Measurements from ENCODE around the gene USP46.

The USP46 gene

GRCh38 chr4:52621567-52621966, 37.5 kb downstream of the USP46 start:
- H3K4me3 ChIP-seq (ENCODE audit: extremely low read depth, insufficient read depth, low read length, poor library complexity, severe bottlenecking) = no peak overlapping the region
- no peaks in the 10 kb centered on the region for H3K9me3 ChIP-seq (ENCODE audit: control insufficient read depth, low read length)
- 92 to 95% methylated on average over 2 of the region's 2 CpGs for WGBS, 2 experiments (ENCODE audit: insufficient coverage in 2 of 2)
- H3K36me3 ChIP-seq (ENCODE audit: control insufficient read depth, insufficient read depth, low read length) = peaks cover 38% of the 10 kb centered on the region
- H3K27ac ChIP-seq (ENCODE audit: low read depth, low read length, severe bottlenecking) = no peak overlapping the region
- no peaks in the 10 kb centered on the region for H3K4me1 ChIP-seq (ENCODE audit: control insufficient read depth, insufficient read depth, low read length, poor library complexity, severe bottlenecking)

GRCh38 chr4:52619591-52619931, 39.5 kb downstream of the USP46 start:
- Histone ChIP-seq H3K4me1 (ENCODE audit: control insufficient read depth, insufficient read depth, low read length, poor library complexity, severe bottlenecking) (no peaks in the 10 kb centered on the region), H3K4me3 (ENCODE audit: extremely low read depth, insufficient read depth, low read length, poor library complexity, severe bottlenecking) (no peak overlapping the region), H3K27ac (ENCODE audit: low read depth, low read length, severe bottlenecking) (no peak overlapping the region), H3K9me3 (ENCODE audit: control insufficient read depth, low read length) (no peaks in the 10 kb centered on the region), H3K36me3 (ENCODE audit: control insufficient read depth, insufficient read depth, low read length) (peaks cover 18% of the 10 kb centered on the region)
- WGBS, 2 experiments (ENCODE audit: insufficient coverage in 2 of 2) = 87 to 95% methylated on average over 2 of the region's 2 CpGs

- Histone ChIP-seq H3K27ac (ENCODE audit: low read depth, low read length, severe bottlenecking) (no peak overlapping the region), H3K4me3 (ENCODE audit: extremely low read depth, insufficient read depth, low read length, poor library complexity, severe bottlenecking) (no peak overlapping the region), H3K9me3 (ENCODE audit: control insufficient read depth, low read length) (no peaks in the 10 kb centered on the region), H3K4me1 (ENCODE audit: control insufficient read depth, insufficient read depth, low read length, poor library complexity, severe bottlenecking) (no peaks in the 10 kb centered on the region), H3K36me3 (ENCODE audit: control insufficient read depth, insufficient read depth, low read length) (peaks cover 13% of the 10 kb centered on the region)
- WGBS, 2 experiments (ENCODE audit: insufficient coverage in 2 of 2) = 71% methylated on average over 1 of the region's 3 CpGs; no CpG with 5 or more reads in 1 of the 2 experiments
These were observed 40.1 kb downstream of the USP46 start for GRCh38 chr4:52618795-52619590.

GRCh38 chr4:52617336-52618020, 41.6 kb downstream of the USP46 start:
- WGBS, 2 experiments (ENCODE audit: insufficient coverage in 2 of 2) = 92 to 93% methylated on average over 2 of the region's 3 CpGs
- Histone ChIP-seq H3K4me1 (ENCODE audit: control insufficient read depth, insufficient read depth, low read length, poor library complexity, severe bottlenecking) (no peaks in the 10 kb centered on the region), H3K4me3 (ENCODE audit: extremely low read depth, insufficient read depth, low read length, poor library complexity, severe bottlenecking) (no peak overlapping the region), H3K36me3 (ENCODE audit: control insufficient read depth, insufficient read depth, low read length) (peaks cover 6% of the 10 kb centered on the region), H3K9me3 (ENCODE audit: control insufficient read depth, low read length) (no peaks in the 10 kb centered on the region), H3K27ac (ENCODE audit: low read depth, low read length, severe bottlenecking) (no peak overlapping the region)

GRCh38 chr4:52614241-52614640, 44.9 kb downstream of the USP46 start:
- Histone ChIP-seq H3K9me3 (ENCODE audit: control insufficient read depth, low read length) (no peaks in the 10 kb centered on the region), H3K36me3 (ENCODE audit: control insufficient read depth, insufficient read depth, low read length) (peaks cover 20% of the 10 kb centered on the region), H3K27ac (ENCODE audit: low read depth, low read length, severe bottlenecking) (no peak overlapping the region), H3K4me1 (ENCODE audit: control insufficient read depth, insufficient read depth, low read length, poor library complexity, severe bottlenecking) (no peaks in the 10 kb centered on the region), H3K4me3 (ENCODE audit: extremely low read depth, insufficient read depth, low read length, poor library complexity, severe bottlenecking) (no peak overlapping the region)
- no CpG with 5 or more reads among the region's 1 CpG for WGBS, 2 experiments (ENCODE audit: insufficient coverage in 2 of 2)

- H3K9me3 ChIP-seq (ENCODE audit: control insufficient read depth, low read length) = no peaks in the 10 kb centered on the region
- no peak overlapping the region for H3K27ac ChIP-seq (ENCODE audit: low read depth, low read length, severe bottlenecking)
- 80% methylated on average over 1 of the region's 1 CpG; no CpG with 5 or more reads in 1 of the 2 experiments for WGBS, 2 experiments (ENCODE audit: insufficient coverage in 2 of 2)
- peaks cover 35% of the 10 kb centered on the region for H3K36me3 ChIP-seq (ENCODE audit: control insufficient read depth, insufficient read depth, low read length)
- no peaks in the 10 kb centered on the region for H3K4me1 ChIP-seq (ENCODE audit: control insufficient read depth, insufficient read depth, low read length, poor library complexity, severe bottlenecking)
- H3K4me3 ChIP-seq (ENCODE audit: extremely low read depth, insufficient read depth, low read length, poor library complexity, severe bottlenecking) = no peak overlapping the region
These were observed 46.8 kb downstream of the USP46 start for GRCh38 chr4:52612341-52612740.

GRCh38 chr4:52611030-52611555, 48.0 kb downstream of the USP46 start:
- Histone ChIP-seq H3K9me3 (ENCODE audit: control insufficient read depth, low read length) (no peaks in the 10 kb centered on the region), H3K4me3 (ENCODE audit: extremely low read depth, insufficient read depth, low read length, poor library complexity, severe bottlenecking) (no peak overlapping the region), H3K27ac (ENCODE audit: low read depth, low read length, severe bottlenecking) (no peak overlapping the region), H3K4me1 (ENCODE audit: control insufficient read depth, insufficient read depth, low read length, poor library complexity, severe bottlenecking) (no peaks in the 10 kb centered on the region), H3K36me3 (ENCODE audit: control insufficient read depth, insufficient read depth, low read length) (peaks cover 45% of the 10 kb centered on the region)
- WGBS, 2 experiments (ENCODE audit: insufficient coverage in 2 of 2) = 95 to 100% methylated on average over 2 to 6 of the region's 6 CpGs

GRCh38 chr4:52606726-52607125, 52.4 kb downstream of the USP46 start:
- Histone ChIP-seq H3K36me3 (ENCODE audit: control insufficient read depth, insufficient read depth, low read length) (peaks cover 65% of the 10 kb centered on the region), H3K27ac (ENCODE audit: low read depth, low read length, severe bottlenecking) (no peak overlapping the region), H3K4me1 (ENCODE audit: control insufficient read depth, insufficient read depth, low read length, poor library complexity, severe bottlenecking) (no peaks in the 10 kb centered on the region), H3K4me3 (ENCODE audit: extremely low read depth, insufficient read depth, low read length, poor library complexity, severe bottlenecking) (no peak overlapping the region), H3K9me3 (ENCODE audit: control insufficient read depth, low read length) (no peaks in the 10 kb centered on the region)
- WGBS, 2 experiments (ENCODE audit: insufficient coverage in 2 of 2) = 100% methylated on average over 1 of the region's 2 CpGs; no CpG with 5 or more reads in 1 of the 2 experiments

GRCh38 chr4:52606040-52606439, 53.1 kb downstream of the USP46 start:
- Histone ChIP-seq H3K4me3 (ENCODE audit: extremely low read depth, insufficient read depth, low read length, poor library complexity, severe bottlenecking) (no peak overlapping the region), H3K9me3 (ENCODE audit: control insufficient read depth, low read length) (no peaks in the 10 kb centered on the region), H3K27ac (ENCODE audit: low read depth, low read length, severe bottlenecking) (no peak overlapping the region), H3K36me3 (ENCODE audit: control insufficient read depth, insufficient read depth, low read length) (peaks cover 69% of the 10 kb centered on the region), H3K4me1 (ENCODE audit: control insufficient read depth, insufficient read depth, low read length, poor library complexity, severe bottlenecking) (no peaks in the 10 kb centered on the region)
- 83% methylated on average over 2 of the region's 2 CpGs; no CpG with 5 or more reads in 1 of the 2 experiments for WGBS, 2 experiments (ENCODE audit: insufficient coverage in 2 of 2)

- peaks cover 68% of the 10 kb centered on the region for H3K36me3 ChIP-seq (ENCODE audit: control insufficient read depth, insufficient read depth, low read length)
- 94 to 100% methylated on average over 2 of the region's 3 CpGs for WGBS, 2 experiments (ENCODE audit: insufficient coverage in 2 of 2)
- H3K4me1 ChIP-seq (ENCODE audit: control insufficient read depth, insufficient read depth, low read length, poor library complexity, severe bottlenecking) = no peaks in the 10 kb centered on the region
- no peak overlapping the region for H3K27ac ChIP-seq (ENCODE audit: low read depth, low read length, severe bottlenecking)
- H3K9me3 ChIP-seq (ENCODE audit: control insufficient read depth, low read length) = no peaks in the 10 kb centered on the region
- no peak overlapping the region for H3K4me3 ChIP-seq (ENCODE audit: extremely low read depth, insufficient read depth, low read length, poor library complexity, severe bottlenecking)
These were observed 54.9 kb downstream of the USP46 start for GRCh38 chr4:52604215-52604614.

GRCh38 chr4:52600275-52600674, 58.8 kb downstream of the USP46 start:
- Histone ChIP-seq H3K4me1 (ENCODE audit: control insufficient read depth, insufficient read depth, low read length, poor library complexity, severe bottlenecking) (no peaks in the 10 kb centered on the region), H3K4me3 (ENCODE audit: extremely low read depth, insufficient read depth, low read length, poor library complexity, severe bottlenecking) (no peak overlapping the region), H3K36me3 (ENCODE audit: control insufficient read depth, insufficient read depth, low read length) (peaks cover 72% of the 10 kb centered on the region), H3K27ac (ENCODE audit: low read depth, low read length, severe bottlenecking) (no peak overlapping the region), H3K9me3 (ENCODE audit: control insufficient read depth, low read length) (no peaks in the 10 kb centered on the region)
- WGBS, 2 experiments (ENCODE audit: insufficient coverage in 2 of 2) = 94 to 100% methylated on average over 1 to 2 of the region's 3 CpGs

Data from mesodermal cell (in vitro differentiated cells).